Measurements from ENCODE around the gene SMPDL3A.

DNA sequence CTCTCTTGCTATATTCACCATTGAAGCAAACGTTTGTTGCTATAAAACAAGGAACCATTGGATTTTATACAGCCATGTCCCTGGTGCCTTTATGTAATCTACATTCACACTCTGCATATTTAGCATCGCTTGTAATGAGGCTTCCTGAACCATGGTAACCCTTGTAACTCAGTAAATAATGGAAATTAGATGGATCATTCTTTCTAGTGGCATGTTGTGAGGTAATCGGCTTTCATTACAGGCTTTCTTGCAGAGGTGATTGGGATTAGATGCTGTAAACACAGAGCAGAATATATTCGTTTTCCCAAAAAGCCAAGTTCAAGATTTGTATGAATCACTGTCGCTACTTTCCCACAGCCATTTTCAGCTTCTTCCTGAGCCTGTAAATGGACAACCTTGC lies 36.1 kb downstream of the SMPDL3A start:
- TF ChIP-seq, protein P1, sequence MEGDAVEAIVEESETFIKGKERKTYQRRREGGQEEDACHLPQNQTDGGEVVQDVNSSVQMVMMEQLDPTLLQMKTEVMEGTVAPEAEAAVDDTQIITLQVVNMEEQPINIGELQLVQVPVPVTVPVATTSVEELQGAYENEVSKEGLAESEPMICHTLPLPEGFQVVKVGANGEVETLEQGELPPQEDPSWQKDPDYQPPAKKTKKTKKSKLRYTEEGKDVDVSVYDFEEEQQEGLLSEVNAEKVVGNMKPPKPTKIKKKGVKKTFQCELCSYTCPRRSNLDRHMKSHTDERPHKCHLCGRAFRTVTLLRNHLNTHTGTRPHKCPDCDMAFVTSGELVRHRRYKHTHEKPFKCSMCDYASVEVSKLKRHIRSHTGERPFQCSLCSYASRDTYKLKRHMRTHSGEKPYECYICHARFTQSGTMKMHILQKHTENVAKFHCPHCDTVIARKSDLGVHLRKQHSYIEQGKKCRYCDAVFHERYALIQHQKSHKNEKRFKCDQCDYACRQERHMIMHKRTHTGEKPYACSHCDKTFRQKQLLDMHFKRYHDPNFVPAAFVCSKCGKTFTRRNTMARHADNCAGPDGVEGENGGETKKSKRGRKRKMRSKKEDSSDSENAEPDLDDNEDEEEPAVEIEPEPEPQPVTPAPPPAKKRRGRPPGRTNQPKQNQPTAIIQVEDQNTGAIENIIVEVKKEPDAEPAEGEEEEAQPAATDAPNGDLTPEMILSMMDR (IDR thresholded peaks at IDR 0.05) = no peak
- TF ChIP-seq POLR2A (IDR thresholded peaks at IDR 0.05; ENCODE audit: low read depth) = no peak
- TF ChIP-seq EP300 (IDR thresholded peaks at IDR 0.05) = no peak
- no peak for TF ChIP-seq POLR2AphosphoS5 (IDR thresholded peaks at IDR 0.05)

All from esophagus muscularis mucosa (tissue), 4 donors.